ENCODE results near the gene ZIC5. TPM values are rescaled to one million over a fixed set of nuclear protein-coding genes. Genes with fewer than 3 reads are reported as not detected.

The ZIC5 gene
- total RNA-seq, 2 experiments from 2014 or later = not detected

DNA sequence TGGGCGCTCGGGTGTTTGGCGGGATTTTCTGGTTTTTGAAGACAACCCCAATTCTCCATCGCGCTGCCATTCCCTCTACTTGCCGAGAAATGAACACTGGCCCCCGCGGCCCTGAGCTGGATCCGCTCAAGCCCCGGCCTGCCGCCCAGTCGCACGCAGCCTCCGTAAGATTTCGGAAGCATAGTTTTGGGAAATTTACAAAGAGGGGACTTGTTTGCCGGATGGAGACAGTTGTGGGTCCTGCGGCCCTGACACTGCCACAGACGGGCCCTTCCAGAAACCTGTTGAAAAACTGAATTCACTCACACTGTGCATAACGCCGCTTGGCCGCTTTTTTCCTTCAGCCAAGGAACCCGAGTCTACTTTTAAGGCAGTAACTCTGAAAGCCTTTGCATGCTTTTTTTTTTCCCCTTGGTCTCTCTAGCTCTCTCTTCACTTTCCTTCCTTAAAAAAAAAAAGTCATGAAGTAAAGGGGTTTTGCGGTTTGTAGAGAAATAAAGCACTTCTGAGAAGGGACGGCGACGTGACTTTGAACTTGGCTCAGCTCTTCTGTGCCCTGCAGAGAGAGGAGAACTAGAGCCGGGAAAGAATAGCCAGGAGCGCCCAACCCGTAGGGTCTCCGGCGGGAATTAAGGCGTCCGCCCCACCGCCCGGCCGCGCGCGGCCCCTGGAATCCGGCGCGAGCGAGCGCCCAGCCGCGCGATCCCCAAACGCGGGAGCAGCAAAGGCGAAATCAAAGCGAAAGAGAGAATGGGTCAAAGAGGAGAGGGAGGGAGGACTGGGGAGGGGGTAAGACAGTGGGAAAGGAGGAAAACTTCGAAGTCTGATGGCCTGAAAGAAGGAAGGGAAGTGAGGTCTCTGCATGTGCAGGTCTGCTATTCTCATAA, 6.6 kb upstream of the ZIC5 start:
- POLR2A ChIA-PET = no interaction called here

DNA sequence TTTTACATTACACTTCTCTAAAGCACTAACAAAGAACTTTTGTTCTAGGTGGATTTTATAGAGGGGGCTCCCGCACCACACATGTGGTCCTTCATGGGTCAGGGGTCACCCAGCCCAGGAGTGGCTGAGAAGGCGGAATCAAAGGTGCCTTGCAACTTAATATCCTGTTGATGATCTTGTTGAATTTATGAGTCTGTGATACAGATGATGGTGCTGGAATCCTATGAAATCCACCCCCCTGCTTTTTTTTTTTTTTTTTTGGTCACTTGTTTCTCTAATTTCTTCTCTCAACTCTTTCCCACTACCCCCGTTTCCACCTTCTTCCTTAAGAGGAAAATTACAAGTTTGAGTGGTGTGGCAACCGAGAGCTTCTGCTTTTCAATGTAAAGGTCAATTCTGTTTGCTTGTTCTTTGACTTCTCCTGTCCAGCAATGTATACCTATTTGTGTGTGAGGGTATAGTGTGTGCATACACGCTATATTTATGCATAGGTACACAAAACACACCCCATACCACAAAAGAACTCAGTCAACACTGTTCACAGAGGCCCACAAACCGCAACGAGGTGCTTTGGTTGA, 5.9 kb upstream of the ZIC5 start:
- Mint-ChIP-seq H3K9me3 (no peaks in the 10 kb centered on the region), H3K36me3 (ENCODE audit: low read depth) (peaks cover 8% of the 10 kb centered on the region), H3K27me3 (peaks cover 72% of the 10 kb centered on the region), H3K4me3 (no peak overlapping the region), H3K4me1 (peaks cover 6% of the 10 kb centered on the region), H3K27ac (no peak overlapping the region)
- DNase-seq = no peak
- POLR2A ChIA-PET = no interaction called here
- CTCF ChIA-PET = interaction anchor here (0.6 to 0.9 kb wide), 2 partner anchors 16 to 161 kb away, joined by 3 read pairs; no protein-coding TSS in a partner anchor

More for the DNA sequence above, 6.6 kb upstream of the ZIC5 start:
- CTCF ChIA-PET = interaction anchor here (0.6 to 0.9 kb wide), 3 partner anchors 15 to 537 kb away, joined by 3 read pairs; no protein-coding TSS in a partner anchor
- peak overlapping the region; percentile 24 for H3K4me3 Mint-ChIP-seq
- no peak overlapping the region for H3K27ac Mint-ChIP-seq
- H3K27me3 Mint-ChIP-seq = peaks cover 72% of the 10 kb centered on the region
- H3K36me3 Mint-ChIP-seq (ENCODE audit: low read depth) = peaks cover 8% of the 10 kb centered on the region
- no peaks in the 10 kb centered on the region for H3K9me3 Mint-ChIP-seq
- DNase-seq = peak; percentile 11
- H3K4me1 Mint-ChIP-seq = peaks cover 9% of the 10 kb centered on the region

DNA sequence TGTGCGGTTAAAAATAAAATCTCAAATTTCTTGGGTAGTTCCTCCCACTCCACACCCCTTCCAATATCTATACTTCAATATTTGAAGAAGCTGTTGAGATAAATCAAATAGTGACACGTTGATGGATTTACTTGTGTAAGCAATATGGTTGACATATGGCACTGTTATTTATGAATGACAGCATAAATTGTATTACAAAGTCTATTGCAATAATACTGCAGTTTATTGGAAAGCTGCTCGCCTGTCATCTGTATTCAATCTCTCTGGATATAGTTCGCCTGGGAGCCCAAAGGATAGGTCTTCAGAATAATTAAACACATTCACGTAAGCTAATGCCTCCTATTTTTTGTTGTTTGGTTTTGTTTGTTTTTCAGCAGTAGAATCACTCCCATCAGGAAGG, 5.0 kb upstream of the ZIC5 start:
- POLR2A ChIA-PET = no interaction called here
- Mint-ChIP-seq H3K9me3 (no peaks in the 10 kb centered on the region), H3K27ac (no peak overlapping the region), H3K36me3 (ENCODE audit: low read depth) (peaks cover 8% of the 10 kb centered on the region), H3K4me1 (peaks cover 11% of the 10 kb centered on the region), H3K27me3 (peaks cover 80% of the 10 kb centered on the region), H3K4me3 (no peak overlapping the region)
- DNase-seq = no peak
- CTCF ChIA-PET = no interaction called here

DNA sequence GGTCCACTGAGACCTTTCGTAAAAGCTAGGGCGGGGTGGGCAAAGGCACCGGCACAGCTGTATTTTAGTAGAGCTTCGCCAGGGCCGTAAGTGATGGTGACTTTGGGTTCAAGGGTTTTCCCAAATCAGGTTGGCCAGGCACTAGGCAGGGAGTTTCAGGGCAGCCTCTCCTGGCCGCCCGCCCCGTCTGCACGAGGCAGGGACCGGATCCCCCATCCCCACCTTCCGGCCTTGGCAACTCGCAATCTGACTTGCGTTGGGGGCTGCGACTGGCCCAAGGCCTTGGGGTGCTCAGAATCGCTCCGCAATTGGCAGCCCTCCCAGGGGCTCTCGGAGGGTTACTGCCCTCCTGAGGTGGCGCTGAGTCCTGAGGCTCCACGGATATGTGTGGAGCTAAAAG, 4.1 kb upstream of the ZIC5 start:
- CTCF ChIA-PET = no interaction called here
- H3K36me3 Mint-ChIP-seq (ENCODE audit: low read depth) = peaks cover 8% of the 10 kb centered on the region
- peak; percentile 8 for DNase-seq
- POLR2A ChIA-PET = interaction anchor here (1.3 kb wide), 2 partner anchors 9 to 20 kb away, joined by 3 to 4 read pairs; no protein-coding TSS in a partner anchor
- H3K4me3 Mint-ChIP-seq = no peak overlapping the region
- H3K9me3 Mint-ChIP-seq = no peaks in the 10 kb centered on the region
- peaks cover 81% of the 10 kb centered on the region for H3K27me3 Mint-ChIP-seq
- peaks cover 13% of the 10 kb centered on the region for H3K4me1 Mint-ChIP-seq
- no peak overlapping the region for H3K27ac Mint-ChIP-seq

DNA sequence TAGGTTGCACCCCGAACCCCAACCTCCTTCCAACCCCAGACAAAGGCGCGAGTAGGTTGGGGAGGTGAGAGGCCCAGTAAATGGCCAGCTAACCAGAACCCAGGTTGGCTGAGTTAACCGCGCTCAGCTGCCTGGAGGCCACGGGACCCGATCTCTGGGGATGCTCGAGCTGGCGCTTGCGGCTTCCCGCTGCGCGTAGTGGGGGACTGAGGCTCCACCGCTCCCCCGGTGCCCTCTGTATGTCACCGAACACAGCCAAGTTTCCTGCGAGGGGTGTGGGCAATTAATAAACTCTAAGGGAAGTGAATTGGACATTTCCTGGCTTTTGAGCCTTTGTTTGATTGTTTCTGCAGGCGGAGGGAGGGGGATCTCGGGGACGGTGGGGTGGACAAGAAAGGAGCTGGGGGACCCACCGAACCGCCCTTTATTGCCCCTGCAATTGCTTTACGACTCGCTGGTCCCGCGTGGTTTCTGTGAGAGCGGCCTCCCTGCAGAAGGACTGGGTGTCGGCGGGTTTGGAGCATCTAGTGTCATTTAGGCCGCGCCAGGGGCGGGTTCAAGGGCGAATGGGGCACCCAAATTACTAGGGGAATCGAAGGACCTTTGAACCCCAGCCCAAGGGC, 3.5 kb upstream of the ZIC5 start:
- no peak overlapping the region for H3K4me3 Mint-ChIP-seq
- ChIA-PET CTCF (interaction anchor here (1.5 kb wide), 1 partner anchor 318 kb away, joined by 4 read pairs; no protein-coding TSS in a partner anchor), POLR2A (interaction anchor here (1.3 to 1.5 kb wide), 3 partner anchors 10 to 19 kb away, joined by 3 to 4 read pairs (median 3); no protein-coding TSS in a partner anchor)
- no peak for DNase-seq
- H3K9me3 Mint-ChIP-seq = no peaks in the 10 kb centered on the region
- H3K27ac Mint-ChIP-seq = no peak overlapping the region
- peaks cover 9% of the 10 kb centered on the region for H3K36me3 Mint-ChIP-seq (ENCODE audit: low read depth)
- H3K4me1 Mint-ChIP-seq = peaks cover 14% of the 10 kb centered on the region
- H3K27me3 Mint-ChIP-seq = peaks cover 83% of the 10 kb centered on the region

DNA sequence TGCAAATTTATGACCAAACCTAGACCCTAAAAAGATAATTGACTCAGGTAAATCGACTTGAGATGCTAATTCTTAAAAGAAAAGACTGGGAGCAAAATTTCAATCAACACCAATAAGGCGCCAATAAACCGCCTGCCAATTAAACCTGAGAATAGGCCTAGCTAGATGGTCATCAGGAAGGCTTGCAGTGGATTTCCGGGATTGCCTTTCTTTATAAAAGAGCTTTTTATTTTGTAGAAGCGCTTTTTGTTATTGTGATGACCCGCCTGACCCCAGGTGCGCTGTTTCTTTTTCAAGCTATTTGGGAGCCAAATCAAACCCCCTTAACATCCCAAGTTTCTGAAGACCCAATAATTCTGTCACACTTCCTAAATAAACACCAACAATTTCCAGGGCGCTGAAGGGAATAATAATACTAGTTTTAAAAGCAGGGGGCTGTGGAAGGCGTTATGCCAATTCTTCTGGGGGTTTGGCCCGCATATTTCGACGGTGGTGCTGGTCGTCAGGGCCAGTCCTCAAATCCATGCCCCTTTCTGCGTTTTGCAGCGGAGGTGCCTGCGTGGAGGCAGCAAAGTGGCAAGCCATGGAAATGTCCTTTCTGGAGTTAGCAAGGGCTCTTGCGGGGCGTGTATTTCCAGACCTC, 2.9 kb upstream of the ZIC5 start:
- ChIA-PET POLR2A (interaction anchor here (1.3 to 1.5 kb wide), 2 partner anchors 10 to 19 kb away, joined by 3 to 4 read pairs; no protein-coding TSS in a partner anchor), CTCF (interaction anchor here (1.5 kb wide), 1 partner anchor 318 kb away, joined by 4 read pairs; no protein-coding TSS in a partner anchor)
- Mint-ChIP-seq H3K4me3 (no peak overlapping the region), H3K27me3 (peaks cover 82% of the 10 kb centered on the region), H3K27ac (no peak overlapping the region), H3K4me1 (peaks cover 18% of the 10 kb centered on the region), H3K9me3 (no peaks in the 10 kb centered on the region), H3K36me3 (ENCODE audit: low read depth) (peaks cover 13% of the 10 kb centered on the region)
- DNase-seq = no peak

DNA sequence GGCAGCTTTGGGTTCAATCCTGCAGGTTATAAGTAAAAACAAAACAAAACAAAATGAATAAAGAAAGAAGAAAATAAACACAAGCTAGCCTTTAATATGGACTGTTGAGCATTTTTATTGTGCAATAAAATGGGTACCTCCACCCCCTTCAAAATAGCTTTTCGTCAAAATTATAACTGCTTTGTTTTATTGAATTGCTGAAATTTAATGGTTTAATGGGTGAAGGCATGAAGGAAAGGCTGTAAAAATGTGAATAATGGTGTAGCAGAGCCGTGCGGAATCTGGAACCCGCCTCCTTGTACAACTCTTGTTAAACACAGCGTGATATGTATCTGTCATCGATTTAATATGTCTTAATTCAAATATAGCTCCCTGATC, 2.2 kb upstream of the ZIC5 start:
- Mint-ChIP-seq H3K4me1 (peaks cover 21% of the 10 kb centered on the region), H3K9me3 (no peaks in the 10 kb centered on the region), H3K4me3 (no peak overlapping the region), H3K27me3 (peaks cover 85% of the 10 kb centered on the region), H3K27ac (no peak overlapping the region), H3K36me3 (ENCODE audit: low read depth) (peaks cover 14% of the 10 kb centered on the region)
- ChIA-PET POLR2A (interaction anchor here (1.5 kb wide), 1 partner anchor 11 kb away, joined by 3 read pairs; no protein-coding TSS in a partner anchor), CTCF (interaction anchor here (1.5 kb wide), 1 partner anchor 317 kb away, joined by 4 read pairs; no protein-coding TSS in a partner anchor)
- no peak for DNase-seq

DNA sequence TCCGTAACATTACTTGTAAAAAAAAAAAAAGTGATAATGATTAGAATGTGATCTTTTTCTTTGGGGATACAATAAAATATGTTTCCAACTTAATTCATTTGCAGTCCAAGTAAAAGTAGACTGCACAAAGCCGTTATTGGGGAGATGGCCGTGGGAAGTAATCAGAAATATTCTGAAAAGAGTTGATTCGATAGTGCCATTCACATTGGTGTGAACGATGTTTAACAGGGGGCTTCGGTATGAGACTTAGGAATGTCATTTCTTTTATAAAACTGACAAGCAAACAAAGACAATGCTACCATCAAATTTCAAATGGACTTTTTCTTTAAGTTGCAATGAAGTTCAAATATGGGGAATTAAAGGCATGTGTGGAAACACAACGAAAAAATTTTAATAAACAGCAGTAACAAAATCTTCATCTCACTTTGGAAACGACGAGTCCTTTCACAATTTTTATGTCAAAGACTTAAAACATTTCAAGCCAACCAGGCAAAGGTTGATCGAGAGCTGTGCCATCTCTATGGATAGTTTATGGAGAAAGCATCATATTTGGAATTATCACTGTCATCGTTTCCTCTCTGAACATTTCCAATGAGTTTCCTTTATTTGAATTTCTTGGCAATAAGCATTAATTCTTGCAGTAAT, 1.7 kb upstream of the ZIC5 start:
- no peak overlapping the region for H3K4me3 Mint-ChIP-seq
- H3K27ac Mint-ChIP-seq = no peak overlapping the region
- no peaks in the 10 kb centered on the region for H3K9me3 Mint-ChIP-seq
- DNase-seq = no peak
- peaks cover 12% of the 10 kb centered on the region for H3K36me3 Mint-ChIP-seq (ENCODE audit: low read depth)
- CTCF ChIA-PET = interaction anchor here (1.5 kb wide), 1 partner anchor 317 kb away, joined by 4 read pairs; no protein-coding TSS in a partner anchor
- H3K4me1 Mint-ChIP-seq = peaks cover 17% of the 10 kb centered on the region
- peaks cover 80% of the 10 kb centered on the region for H3K27me3 Mint-ChIP-seq
- POLR2A ChIA-PET = interaction anchor here (1.5 kb wide), 1 partner anchor 11 kb away, joined by 3 read pairs; no protein-coding TSS in a partner anchor

DNA sequence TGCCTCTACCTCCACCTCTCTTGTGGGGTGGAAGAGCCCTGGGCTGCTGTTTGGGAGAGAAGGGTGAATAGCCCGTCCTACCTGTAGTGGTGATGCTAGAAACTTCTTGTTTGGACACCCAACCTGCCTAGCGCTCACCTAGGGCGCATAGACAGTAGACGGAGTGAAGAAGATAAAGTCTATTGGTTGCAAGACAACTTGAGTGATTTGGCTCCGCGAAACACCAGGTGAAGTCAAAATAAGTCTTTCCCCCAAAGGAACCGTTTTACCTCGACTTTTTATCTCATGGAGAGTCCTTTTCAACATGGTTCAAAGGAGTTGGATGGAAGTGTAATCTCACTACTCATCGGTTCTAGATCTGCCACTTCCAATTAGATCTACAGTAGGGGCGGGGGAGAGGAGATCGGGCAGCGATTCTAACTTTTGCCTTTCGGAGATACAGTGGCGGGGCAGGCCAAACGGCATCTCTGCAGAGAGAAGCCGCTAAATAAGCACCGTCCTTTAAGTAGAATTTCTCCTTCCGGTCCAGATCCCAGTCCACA, 694 bp upstream of the ZIC5 start:
- Mint-ChIP-seq H3K4me1 (peaks cover 23% of the 10 kb centered on the region), H3K9me3 (no peaks in the 10 kb centered on the region), H3K36me3 (ENCODE audit: low read depth) (peaks cover 14% of the 10 kb centered on the region), H3K27ac (peak overlapping the region; percentile 42), H3K27me3 (peaks cover 78% of the 10 kb centered on the region), H3K4me3 (peak overlapping the region; percentile 21)
- CTCF ChIA-PET = no interaction called here
- no peak for DNase-seq
- POLR2A ChIA-PET = no interaction called here

DNA sequence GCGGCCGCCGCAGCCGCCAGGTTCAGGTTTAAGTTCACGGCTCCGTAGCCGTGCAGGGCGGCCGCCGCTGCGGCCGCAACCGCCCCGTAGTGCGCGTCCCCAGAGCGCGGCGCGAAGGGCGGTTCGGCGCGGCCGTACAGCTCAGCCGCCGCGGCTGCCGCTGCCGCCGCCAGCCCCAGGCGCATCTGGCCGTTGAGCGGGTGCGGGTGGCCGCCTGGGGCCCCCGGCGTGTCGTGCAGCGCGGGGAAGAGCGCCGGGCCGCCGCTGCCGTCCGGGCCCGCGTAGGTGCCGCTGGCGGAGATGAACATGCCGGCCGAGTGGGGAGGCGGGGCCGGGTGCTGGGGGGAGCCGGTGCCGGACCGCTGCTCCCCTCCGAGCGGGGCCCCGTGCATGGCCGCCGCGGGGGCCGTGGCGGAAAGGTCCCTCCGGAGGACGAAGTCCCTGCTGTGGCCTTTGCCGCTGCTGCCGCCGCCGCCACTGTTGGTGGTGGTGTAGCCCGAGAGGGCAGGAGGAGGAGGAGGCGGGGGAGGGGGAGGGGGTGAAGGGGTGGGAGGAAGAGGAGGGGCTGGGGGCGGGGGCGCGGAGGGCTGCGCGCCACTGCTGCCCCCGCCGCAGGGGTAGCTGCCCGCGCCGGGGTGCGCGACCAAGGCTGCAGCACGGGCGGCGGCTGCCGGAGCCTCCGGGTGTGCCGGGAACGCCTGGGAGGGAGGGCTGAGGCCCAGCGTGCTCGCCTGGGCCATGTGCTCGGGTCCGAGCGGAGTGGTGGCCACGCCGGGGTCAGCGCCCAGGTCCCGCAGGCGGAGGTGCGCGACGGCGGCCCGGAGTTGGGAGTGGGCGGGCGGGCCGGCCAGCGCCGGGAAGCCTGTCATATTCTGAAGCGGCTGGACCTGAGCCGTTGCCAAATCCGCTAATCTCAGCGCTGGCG, 654 bp downstream of the ZIC5 start:
- H3K27me3 Mint-ChIP-seq = peaks cover 76% of the 10 kb centered on the region
- no peaks in the 10 kb centered on the region for H3K9me3 Mint-ChIP-seq
- peaks cover 14% of the 10 kb centered on the region for H3K36me3 Mint-ChIP-seq (ENCODE audit: low read depth)
- H3K27ac Mint-ChIP-seq = no peak overlapping the region
- ChIA-PET POLR2A (interaction anchor here (0.7 to 1.1 kb wide), 3 partner anchors 11 to 314 kb away, joined by 3 read pairs; no protein-coding TSS in a partner anchor), CTCF (no interaction called here)
- no peak for DNase-seq
- peaks cover 23% of the 10 kb centered on the region for H3K4me1 Mint-ChIP-seq
- H3K4me3 Mint-ChIP-seq = no peak overlapping the region
